SK-N-SH (cell line): ENCODE measurements around the gene MICAL2. TPM values are rescaled to one million over a fixed set of nuclear protein-coding genes. Genes with fewer than 3 reads are reported as not detected.

Experiments used
- CTCF ChIA-PET: fragments of 300-600, 350-600 bp; formaldehyde crosslinking; extraction: SDS; loops from one replicate; lab custom pipeline; 2021; lab: Yijun Ruan, JAX
- POLR2A ChIA-PET: fragments of 350-600 bp; sonication (Branson Sonifier 250); formaldehyde crosslinking; extraction: SDS; loops from one replicate; lab custom pipeline; 2020; ENCODE audit warnings: antibody characterized with exemption, inconsistent platforms; lab: Yijun Ruan, JAX
- DNase-seq: peaks from one replicate; pipeline ENCODE4 v3.0.0; 2012
- H2AFZ ChIP-seq: fragments of 200-600 bp; sonication (generic); 2 replicates; pipeline ENCODE4 v1.8.1; 2016; ENCODE audit warnings: antibody characterized with exemption, mild to moderate bottlenecking, low read depth
- H3F3A ChIP-seq: fragments of 200-600 bp; sonication (generic); replicated peaks from 2 replicates; pipeline ENCODE3; 2016; ENCODE audit warnings: antibody characterized with exemption, mild to moderate bottlenecking; ENCODE audit not compliant: insufficient read depth
- H3K27ac ChIP-seq, 2 experiments: fragments of 200-500 bp in 1 of 2; fragments of 200-600 bp in 1 of 2; sonication (Bioruptor generic) in 1 of 2; sonication (generic), shearing (Covaris generic) in 1 of 2; 2 replicates each; pipeline versions ENCODE4 v1.5.1 to v1.6.1; 2014 to 2016; ENCODE audit warnings: low read depth in 2 of 2, inconsistent platforms in 1 of 2, low read length in 1 of 2, mild to moderate bottlenecking in 1 of 2, mixed read lengths in 1 of 2
- H3K27me3 ChIP-seq: fragments of 200-600 bp; sonication (generic), shearing (Covaris generic); 2 replicates; pipeline ENCODE4 v1.6.1; 2016; ENCODE audit warnings: mixed run types; ENCODE audit not compliant: insufficient read depth
- H3K36me3 ChIP-seq, 2 experiments: fragments of 200-500 bp in 1 of 2; fragments of 200-600 bp in 1 of 2; sonication (Bioruptor generic) in 1 of 2; sonication (generic) in 1 of 2; replicated peaks in 1 of 2; 2 replicates each; pipeline versions ENCODE3 to v1.5.1; 2014 to 2016; ENCODE audit warnings: low read length in 1 of 2, mild to moderate bottlenecking in 1 of 2; ENCODE audit not compliant: insufficient read depth in 2 of 2, control insufficient read depth in 1 of 2
- H3K4me1 ChIP-seq, 2 experiments: fragments of 200-500 bp in 1 of 2; fragments of 200-600 bp in 1 of 2; sonication (Bioruptor generic) in 1 of 2; sonication (generic), shearing (Covaris generic) in 1 of 2; 2 replicates each; pipeline versions ENCODE4 v1.5.1 to v1.6.1; 2014 to 2016; ENCODE audit warnings: low read depth in 1 of 2, low read length in 1 of 2, mixed run types in 1 of 2; ENCODE audit not compliant: insufficient read depth in 2 of 2, control insufficient read depth in 1 of 2
- H3K4me2 ChIP-seq: fragments of 200-600 bp; sonication (generic), shearing (Covaris generic); 2 replicates; pipeline ENCODE4 v1.6.1; 2017; ENCODE audit warnings: mixed run types
- H3K4me3 ChIP-seq, 2 experiments: fragments of 200-500 bp in 1 of 2; fragments of 200-600 bp in 1 of 2; sonication (Bioruptor generic) in 1 of 2; sonication (generic), shearing (Covaris generic) in 1 of 2; 2 replicates each; pipeline versions ENCODE4 v1.5.1 to v1.8.1; 2014 to 2016; ENCODE audit warnings: low read depth in 2 of 2, inconsistent platforms in 1 of 2, low read length in 1 of 2, mild to moderate bottlenecking in 1 of 2, mixed read lengths in 1 of 2, moderate library complexity in 1 of 2
- H3K79me2 ChIP-seq: fragments of 200-600 bp; sonication (generic); 2 replicates; pipeline ENCODE4 v1.8.1; 2017; ENCODE audit warnings: mild to moderate bottlenecking; ENCODE audit not compliant: insufficient read depth
- H3K9ac ChIP-seq: fragments of 200-600 bp; sonication (generic); 2 replicates; pipeline ENCODE4 v1.6.1; 2017; ENCODE audit warnings: mixed run types
- H3K9me2 ChIP-seq: fragments of 200-600 bp; sonication (generic); 2 replicates; pipeline ENCODE4 v1.6.1; 2017; ENCODE audit warnings: mixed run types
- H3K9me3 ChIP-seq: fragments of 200-600 bp; sonication (generic); 2 replicates; pipeline ENCODE4 v1.6.1; 2017; ENCODE audit warnings: mixed run types, mild to moderate bottlenecking, moderate library complexity
- H4K20me1 ChIP-seq: fragments of 200-600 bp; sonication (generic); 2 replicates; pipeline ENCODE4 v1.6.1; 2017; ENCODE audit warnings: mild to moderate bottlenecking, mixed run types; ENCODE audit not compliant: insufficient read depth
- ELF1 ChIP-seq: IDR thresholded peaks from 2 replicates; pipeline ENCODE4 v1.4.0; 2012
- EP300 ChIP-seq, 2 experiments: IDR thresholded peaks; 2 replicates each; pipeline versions ENCODE4 v1.4.0 to v1.6.1; 2012; ENCODE audit warnings: borderline replicate concordance in 1 of 2, low read depth in 1 of 2, low read length in 1 of 2
- FOXJ3 ChIP-seq: sonication (generic); formaldehyde crosslinking; IDR thresholded peaks from 2 replicates; pipeline ENCODE4 v1.5.1; 2020; ENCODE audit warnings: mild to moderate bottlenecking, missing genetic modification reagents
- GABPA ChIP-seq: IDR thresholded peaks from 2 replicates; pipeline ENCODE4 v1.4.0; 2012; ENCODE audit warnings: low read depth, mild to moderate bottlenecking
- GATA2 ChIP-seq: sonication (generic); formaldehyde crosslinking; IDR thresholded peaks from 2 replicates; pipeline ENCODE4 v1.5.0; 2020; ENCODE audit warnings: mild to moderate bottlenecking, missing genetic modification reagents
- MEF2A ChIP-seq: IDR thresholded peaks from 2 replicates; pipeline ENCODE4 v1.4.0; 2012; ENCODE audit warnings: low read depth, borderline replicate concordance
- NFIC ChIP-seq: IDR thresholded peaks from 2 replicates; pipeline ENCODE4 v1.4.0; 2012; ENCODE audit warnings: borderline replicate concordance
- NRF1 ChIP-seq: IDR thresholded peaks from 2 replicates; pipeline ENCODE4 v1.6.1; 2012; ENCODE audit warnings: low read depth, mild to moderate bottlenecking, low read length
- POLR2AphosphoS5 ChIP-seq: IDR thresholded peaks from 2 replicates; pipeline ENCODE4 v1.6.1; 2012; ENCODE audit warnings: low read depth, low read length
- RXRA ChIP-seq: IDR thresholded peaks from 2 replicates; pipeline ENCODE4 v1.4.0; 2012; ENCODE audit warnings: low read depth, mild to moderate bottlenecking, borderline replicate concordance
- SIN3A ChIP-seq: IDR thresholded peaks from 2 replicates; pipeline ENCODE4 v1.6.1; 2012; ENCODE audit warnings: low read depth, mild to moderate bottlenecking, low read length, moderate library complexity, borderline replicate concordance
- TCF12 ChIP-seq: IDR thresholded peaks from 2 replicates; pipeline ENCODE4 v1.4.0; 2012
- whole genome bisulfite sequencing: methylation state at CpG from one replicate; pipeline ENCODE4 v1.1.6; 2017; ENCODE audit warnings: low lambda C conversion rate; 5-methylcytosine and 5-hydroxymethylcytosine counted together
- polyA plus RNA-seq, 3 experiments: library from polyadenylated mRNA; depleted of rRNA; stranded (reverse); fragments of >200 nt; gene quantifications; 2 replicates each; pipeline ENCODE4 v1.2.3, GENCODE V29; 2012
- TF ChIP-seq, protein P1 (sequence below): IDR thresholded peaks from 2 replicates; pipeline ENCODE4 v1.4.0; 2012; ENCODE audit warnings: low read depth, borderline replicate concordance
- TF ChIP-seq, protein P2 (sequence below): fragments of 200-600 bp; sonication (generic); IDR thresholded peaks from 2 replicates; pipeline ENCODE4 v1.6.1; 2017; ENCODE audit warnings: antibody characterized with exemption, mild to moderate bottlenecking, moderate library complexity
- TF ChIP-seq, protein P3 (sequence below): fragments of 150-350 bp; IDR thresholded peaks from 2 replicates; pipeline ENCODE4 v1.6.1; 2016; ENCODE audit warnings: mild to moderate bottlenecking, low read depth, low read length
- TF ChIP-seq, protein P4 (sequence below): IDR thresholded peaks from 2 replicates; pipeline ENCODE4 v1.4.0; 2012; ENCODE audit warnings: low read depth

The MICAL2 gene
- polyA plus RNA-seq, 1 of the 3 experiments (the other 2 are of a cell fraction) = 54.6 TPM

DNA sequence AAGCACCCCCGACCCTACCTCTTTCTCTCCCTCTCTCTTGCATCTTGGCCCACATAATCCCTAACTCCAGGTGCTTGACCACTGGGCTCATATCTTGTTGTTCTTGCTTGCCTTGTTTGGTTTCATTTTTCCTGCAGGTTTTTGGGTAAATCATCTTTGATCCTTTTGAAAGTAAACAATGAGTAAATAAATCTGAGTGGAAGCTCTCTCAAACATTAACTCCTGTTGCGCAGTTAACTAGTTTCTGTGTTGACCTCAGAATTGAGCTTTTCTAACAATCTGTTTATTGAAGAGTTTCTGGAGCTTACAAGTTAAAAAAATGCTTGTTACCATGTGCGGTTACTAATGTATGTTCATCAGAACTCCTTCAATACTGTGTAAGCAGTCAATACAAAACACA, 38.8 kb upstream of the MICAL2 start:
- TF ChIP-seq, protein P1, sequence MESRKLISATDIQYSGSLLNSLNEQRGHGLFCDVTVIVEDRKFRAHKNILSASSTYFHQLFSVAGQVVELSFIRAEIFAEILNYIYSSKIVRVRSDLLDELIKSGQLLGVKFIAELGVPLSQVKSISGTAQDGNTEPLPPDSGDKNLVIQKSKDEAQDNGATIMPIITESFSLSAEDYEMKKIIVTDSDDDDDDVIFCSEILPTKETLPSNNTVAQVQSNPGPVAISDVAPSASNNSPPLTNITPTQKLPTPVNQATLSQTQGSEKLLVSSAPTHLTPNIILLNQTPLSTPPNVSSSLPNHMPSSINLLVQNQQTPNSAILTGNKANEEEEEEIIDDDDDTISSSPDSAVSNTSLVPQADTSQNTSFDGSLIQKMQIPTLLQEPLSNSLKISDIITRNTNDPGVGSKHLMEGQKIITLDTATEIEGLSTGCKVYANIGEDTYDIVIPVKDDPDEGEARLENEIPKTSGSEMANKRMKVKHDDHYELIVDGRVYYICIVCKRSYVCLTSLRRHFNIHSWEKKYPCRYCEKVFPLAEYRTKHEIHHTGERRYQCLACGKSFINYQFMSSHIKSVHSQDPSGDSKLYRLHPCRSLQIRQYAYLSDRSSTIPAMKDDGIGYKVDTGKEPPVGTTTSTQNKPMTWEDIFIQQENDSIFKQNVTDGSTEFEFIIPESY = no peak
- TF ChIP-seq RXRA (no peak), NRF1 (no peak), NFIC (no peak), FOXJ3 (no peak), EP300 (IDR thresholded peaks at IDR 0.05; ENCODE audit: borderline replicate concordance in 1 of 2, low read depth in 1 of 2, low read length in 1 of 2) (no peak), GATA2 (CRISPR knock-in tag) (no peak), ELF1 (no peak), MEF2A (no peak), SIN3A (no peak), GABPA (no peak), POLR2AphosphoS5 (no peak), TCF12 (no peak)
- TF ChIP-seq, protein P2, sequence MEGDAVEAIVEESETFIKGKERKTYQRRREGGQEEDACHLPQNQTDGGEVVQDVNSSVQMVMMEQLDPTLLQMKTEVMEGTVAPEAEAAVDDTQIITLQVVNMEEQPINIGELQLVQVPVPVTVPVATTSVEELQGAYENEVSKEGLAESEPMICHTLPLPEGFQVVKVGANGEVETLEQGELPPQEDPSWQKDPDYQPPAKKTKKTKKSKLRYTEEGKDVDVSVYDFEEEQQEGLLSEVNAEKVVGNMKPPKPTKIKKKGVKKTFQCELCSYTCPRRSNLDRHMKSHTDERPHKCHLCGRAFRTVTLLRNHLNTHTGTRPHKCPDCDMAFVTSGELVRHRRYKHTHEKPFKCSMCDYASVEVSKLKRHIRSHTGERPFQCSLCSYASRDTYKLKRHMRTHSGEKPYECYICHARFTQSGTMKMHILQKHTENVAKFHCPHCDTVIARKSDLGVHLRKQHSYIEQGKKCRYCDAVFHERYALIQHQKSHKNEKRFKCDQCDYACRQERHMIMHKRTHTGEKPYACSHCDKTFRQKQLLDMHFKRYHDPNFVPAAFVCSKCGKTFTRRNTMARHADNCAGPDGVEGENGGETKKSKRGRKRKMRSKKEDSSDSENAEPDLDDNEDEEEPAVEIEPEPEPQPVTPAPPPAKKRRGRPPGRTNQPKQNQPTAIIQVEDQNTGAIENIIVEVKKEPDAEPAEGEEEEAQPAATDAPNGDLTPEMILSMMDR = no peak
- TF ChIP-seq, protein P3, sequence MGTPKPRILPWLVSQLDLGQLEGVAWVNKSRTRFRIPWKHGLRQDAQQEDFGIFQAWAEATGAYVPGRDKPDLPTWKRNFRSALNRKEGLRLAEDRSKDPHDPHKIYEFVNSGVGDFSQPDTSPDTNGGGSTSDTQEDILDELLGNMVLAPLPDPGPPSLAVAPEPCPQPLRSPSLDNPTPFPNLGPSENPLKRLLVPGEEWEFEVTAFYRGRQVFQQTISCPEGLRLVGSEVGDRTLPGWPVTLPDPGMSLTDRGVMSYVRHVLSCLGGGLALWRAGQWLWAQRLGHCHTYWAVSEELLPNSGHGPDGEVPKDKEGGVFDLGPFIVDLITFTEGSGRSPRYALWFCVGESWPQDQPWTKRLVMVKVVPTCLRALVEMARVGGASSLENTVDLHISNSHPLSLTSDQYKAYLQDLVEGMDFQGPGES = no peak
- TF ChIP-seq, protein P4, sequence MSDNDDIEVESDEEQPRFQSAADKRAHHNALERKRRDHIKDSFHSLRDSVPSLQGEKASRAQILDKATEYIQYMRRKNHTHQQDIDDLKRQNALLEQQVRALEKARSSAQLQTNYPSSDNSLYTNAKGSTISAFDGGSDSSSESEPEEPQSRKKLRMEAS = no peak

More for the DNA sequence above, 38.8 kb upstream of the MICAL2 start:
- no peaks in the 10 kb centered on the region for H3K9me2 ChIP-seq
- no peak overlapping the region for H3K4me2 ChIP-seq
- H3F3A ChIP-seq = peaks cover 22% of the 10 kb centered on the region
- no peaks in the 10 kb centered on the region for H3K27me3 ChIP-seq
- no peak overlapping the region for H3K4me3 ChIP-seq
- POLR2A ChIA-PET = no interaction called here
- H3K9ac ChIP-seq = no peak overlapping the region
- H4K20me1 ChIP-seq = no peaks in the 10 kb centered on the region
- no peak for DNase-seq
- H3K4me1 ChIP-seq = peaks cover 5 to 26% of the 10 kb centered on the region in 2 experiments; a peak in 3 of 4 replicates
- peaks cover 10% of the 10 kb centered on the region; the same call in 1 of the 2 replicates for H3K79me2 ChIP-seq
- no peak overlapping the region for H2AFZ ChIP-seq
- no peaks in the 10 kb centered on the region for H3K9me3 ChIP-seq
- CTCF ChIA-PET = interaction anchor here (1.3 kb wide), 1 partner anchor 164 kb away, joined by 3 read pairs; no protein-coding TSS in a partner anchor
- peak overlapping the region in 1 of 2 experiments; percentile 1; a peak in 1 of 4 replicates for H3K27ac ChIP-seq
- no peaks in the 10 kb centered on the region for H3K36me3 ChIP-seq
- WGBS = 78% methylated on average over 3 of the region's 3 CpGs
